H1 (cell line): ENCODE data around the gene MORC2. TPM values are rescaled to one million over a fixed set of nuclear protein-coding genes. Genes with fewer than 3 reads are reported as not detected.

Experiments used
- CTCF ChIA-PET: fragments of 300-600 bp; sonication (Branson Sonifier 250); formaldehyde crosslinking; loops from one replicate; lab custom pipeline; 2021; ENCODE audit not compliant: partially characterized antibody; lab: Charles Lee
- POLR2A ChIA-PET: fragments of 300-600 bp; sonication (Branson Sonifier 250); formaldehyde crosslinking; loops from one replicate; lab custom pipeline; 2021; ENCODE audit warnings: inconsistent platforms; ENCODE audit not compliant: partially characterized antibody; lab: Charles Lee
- DNase-seq, 2 experiments: peaks; one replicate each; pipeline versions ENCODE4 v3.0.0 to v3.0.0-alpha.2; 2010 to 2022; ENCODE audit warnings: low spot score in 2 of 2, low read depth in 1 of 2, mixed read lengths in 1 of 2
- FAIRE-seq: peaks from 2 replicates; lab custom pipeline; 2011; peaks lifted over from hg19 to GRCh38; lab: Jason Lieb, UNC
- H2AFZ ChIP-seq: 2 replicates; pipeline ENCODE4 v1.8.1; 2012; ENCODE audit warnings: low read length, inconsistent platforms
- H2AK5ac ChIP-seq: 2 replicates; pipeline ENCODE4 v1.6.1; 2013; ENCODE audit warnings: low read depth, low read length
- H2BK120ac ChIP-seq: replicated peaks from 2 replicates; pipeline ENCODE3; 2013; ENCODE audit warnings: low read depth, low read length, inconsistent platforms
- H2BK12ac ChIP-seq: 2 replicates; pipeline ENCODE4 v1.6.1; 2013; ENCODE audit warnings: low read depth, low read length
- H2BK15ac ChIP-seq: 2 replicates; pipeline ENCODE4 v1.6.1; 2013; ENCODE audit warnings: low read length
- H2BK20ac ChIP-seq: 2 replicates; pipeline ENCODE4 v1.6.1; 2013; ENCODE audit warnings: low read length
- H2BK5ac ChIP-seq: 2 replicates; pipeline ENCODE4 v1.6.1; 2013; ENCODE audit warnings: low read depth, low read length
- H3K14ac ChIP-seq: 2 replicates; pipeline ENCODE4 v1.6.1; 2013; ENCODE audit warnings: inconsistent platforms; ENCODE audit not compliant: insufficient read length
- H3K18ac ChIP-seq: 2 replicates; pipeline ENCODE4 v1.6.1; 2013; ENCODE audit warnings: low read length; ENCODE audit errors: extremely low read depth
- H3K23ac ChIP-seq: 2 replicates; pipeline ENCODE4 v1.6.1; 2013; ENCODE audit warnings: inconsistent platforms; ENCODE audit not compliant: insufficient read length
- H3K23me2 ChIP-seq: 2 replicates; pipeline ENCODE4 v1.6.1; 2013; ENCODE audit warnings: low read depth, low read length
- H3K27ac ChIP-seq: 2 replicates; pipeline ENCODE4 v1.6.1; 2011; ENCODE audit warnings: low read depth, low read length, inconsistent platforms
- H3K27me3 ChIP-seq, 4 experiments: replicated peaks in 1 of 4; 1 replicate in 1 of 4; 2 replicates in 3 of 4; pipeline versions ENCODE4 v1.6.1 to v1.8.1; 2011 to 2013; ENCODE audit warnings: low read length in 3 of 4, mild to moderate bottlenecking in 3 of 4, inconsistent platforms in 2 of 4, mixed read lengths in 2 of 4, moderate library complexity in 1 of 4; ENCODE audit not compliant: control insufficient read depth in 3 of 4, insufficient read depth in 3 of 4; ENCODE audit errors: extremely low read depth in 1 of 4
- H3K36me3 ChIP-seq, 4 experiments: 2 replicates each; pipeline versions ENCODE4 v1.6.1 to v1.8.1; 2011 to 2013; ENCODE audit warnings: mild to moderate bottlenecking in 4 of 4, low read length in 3 of 4, moderate library complexity in 2 of 4, control low read depth in 1 of 4, inconsistent platforms in 1 of 4; ENCODE audit not compliant: insufficient read depth in 4 of 4, control insufficient read depth in 2 of 4
- H3K4ac ChIP-seq: replicated peaks from 2 replicates; pipeline ENCODE3; 2013; ENCODE audit warnings: low read length, low read depth, mixed read lengths, inconsistent platforms; ENCODE audit not compliant: insufficient read length
- H3K4me1 ChIP-seq, 4 experiments: replicated peaks in 1 of 4; 1 replicate in 1 of 4; 2 replicates in 3 of 4; pipeline versions ENCODE4 v1.6.1 to v1.8.1; 2011 to 2013; ENCODE audit warnings: low read length in 3 of 4, inconsistent platforms in 2 of 4, mixed read lengths in 1 of 4; ENCODE audit not compliant: insufficient read depth in 4 of 4, control insufficient read depth in 3 of 4
- H3K4me2 ChIP-seq, 2 experiments: 2 replicates each; pipeline versions ENCODE4 v1.6.1 to v1.8.1; 2011 to 2013; ENCODE audit warnings: low read depth in 2 of 2, low read length in 2 of 2, control low read depth in 1 of 2, inconsistent platforms in 1 of 2, mild to moderate bottlenecking in 1 of 2; ENCODE audit not compliant: insufficient read depth in 1 of 2
- H3K4me3 ChIP-seq, 4 experiments: fragments of 200-600, 300-600 bp in 1 of 4; sonication (generic), shearing (Covaris generic), sonication (Bioruptor Twin) in 1 of 4; 2 replicates each; pipeline versions ENCODE4 v1.5.1 to v1.8.1; 2011 to 2016; ENCODE audit warnings: low read length in 4 of 4, low read depth in 3 of 4, control low read depth in 2 of 4, inconsistent platforms in 2 of 4, mild to moderate bottlenecking in 2 of 4, mixed read lengths in 1 of 4, moderate library complexity in 1 of 4; ENCODE audit not compliant: insufficient read depth in 2 of 4; ENCODE audit errors: extremely low read depth in 1 of 4
- H3K56ac ChIP-seq: replicated peaks from 2 replicates; pipeline ENCODE3; 2013; ENCODE audit warnings: low read depth, mild to moderate bottlenecking, mixed read lengths, low read length, inconsistent platforms; ENCODE audit not compliant: insufficient read length
- H3K79me1 ChIP-seq: 2 replicates; pipeline ENCODE4 v1.6.1; 2013; ENCODE audit warnings: low read depth, low read length, control low read depth
- H3K79me2 ChIP-seq, 2 experiments: 2 replicates each; pipeline versions ENCODE4 v1.6.1 to v1.8.1; 2012 to 2013; ENCODE audit warnings: low read length in 2 of 2, mild to moderate bottlenecking in 2 of 2, inconsistent platforms in 1 of 2; ENCODE audit not compliant: insufficient read depth in 2 of 2, control insufficient read depth in 1 of 2
- H3K9ac ChIP-seq, 4 experiments: replicated peaks in 1 of 4; 1 replicate in 1 of 4; 2 replicates in 3 of 4; pipeline versions ENCODE4 v1.6.1 to v1.8.1; 2011 to 2013; ENCODE audit warnings: low read depth in 3 of 4, low read length in 3 of 4, control low read depth in 2 of 4, mild to moderate bottlenecking in 2 of 4, moderate library complexity in 2 of 4, inconsistent platforms in 1 of 4; ENCODE audit errors: extremely low read depth in 1 of 4
- H3K9me3 ChIP-seq, 2 experiments: 2 replicates each; pipeline versions ENCODE4 v1.6.1 to v1.8.1; 2012 to 2013; ENCODE audit warnings: mild to moderate bottlenecking in 2 of 2, moderate library complexity in 2 of 2, control low read depth in 1 of 2, inconsistent platforms in 1 of 2, low read depth in 1 of 2, low read length in 1 of 2, mixed read lengths in 1 of 2; ENCODE audit not compliant: insufficient read depth in 2 of 2
- H4K20me1 ChIP-seq, 2 experiments: replicated peaks in 1 of 2; 2 replicates each; pipeline versions ENCODE3 to v1.8.1; 2011 to 2013; ENCODE audit warnings: inconsistent platforms in 2 of 2, low read length in 2 of 2, mild to moderate bottlenecking in 1 of 2; ENCODE audit not compliant: insufficient read depth in 2 of 2, control insufficient read depth in 1 of 2
- H4K5ac ChIP-seq: 2 replicates; pipeline ENCODE4 v1.6.1; 2013; ENCODE audit warnings: low read length, low read depth, mixed read lengths, inconsistent platforms; ENCODE audit not compliant: insufficient read length
- H4K8ac ChIP-seq: 2 replicates; pipeline ENCODE4 v1.8.0; 2013; ENCODE audit warnings: mild to moderate bottlenecking, moderate library complexity, low read length, inconsistent platforms; ENCODE audit not compliant: insufficient read depth; ENCODE audit errors: extremely low read depth
- H4K91ac ChIP-seq: replicated peaks from 2 replicates; pipeline ENCODE3; 2013; ENCODE audit warnings: low read length, mixed read lengths, inconsistent platforms; ENCODE audit not compliant: insufficient read length
- ASH2L ChIP-seq: fragments of 200-600, 300-600 bp; sonication (generic); IDR thresholded peaks from one replicate; pipeline ENCODE4 v1.7.1; 2017; ENCODE audit warnings: low read length
- EP300 ChIP-seq, 2 experiments: IDR thresholded peaks; 1 replicate in 1 of 2; 2 replicates in 1 of 2; pipeline ENCODE4 v1.6.1; 2011 to 2012; ENCODE audit warnings: low read depth in 2 of 2, low read length in 2 of 2, mild to moderate bottlenecking in 2 of 2, borderline replicate concordance in 1 of 2, inconsistent platforms in 1 of 2, moderate library complexity in 1 of 2
- GTF2F1 ChIP-seq: IDR thresholded peaks from 2 replicates; pipeline ENCODE4 v1.6.1; 2012; ENCODE audit warnings: low read depth, low read length, improper control_type of control experiment, borderline replicate concordance
- HDAC6 ChIP-seq: IDR thresholded peaks from one replicate; pipeline ENCODE4 v1.7.1; 2012; ENCODE audit warnings: low read depth, mild to moderate bottlenecking, inconsistent platforms, low read length, moderate library complexity
- PHF8 ChIP-seq: fragments of 200-600 bp; sonication (generic); conservative IDR thresholded peaks from 2 replicates; pipeline ENCODE4 v1.7.1; 2012; ENCODE audit warnings: low read depth, mild to moderate bottlenecking, inconsistent platforms, low read length, moderate library complexity
- RFX5 ChIP-seq: IDR thresholded peaks from 2 replicates; pipeline ENCODE4 v1.6.1; 2011; ENCODE audit warnings: low read depth, low read length, improper control_type of control experiment, borderline replicate concordance
- RXRA ChIP-seq: IDR thresholded peaks from 2 replicates; pipeline ENCODE4 v1.6.1; 2011; ENCODE audit warnings: low read depth, mild to moderate bottlenecking, low read length, moderate library complexity; ENCODE audit not compliant: insufficient read depth
- WGBS, 2 experiments: shearing (Covaris generic) in 1 of 2; methylation state at CpG; one replicate each; pipeline versions ENCODE4 v1.1.6 to v1.1.7; 2013 to 2015; ENCODE audit warnings: low lambda C conversion rate in 2 of 2, mixed read lengths in 2 of 2, inconsistent platforms in 1 of 2, low coverage in 1 of 2, missing lambda C conversion rate in 1 of 2; ENCODE audit not compliant: insufficient replicate concordance in 2 of 2, insufficient coverage in 1 of 2, insufficient read length in 1 of 2; ENCODE audit errors: extremely low coverage in 1 of 2, missing lambda C conversion rate in 1 of 2; 5-methylcytosine and 5-hydroxymethylcytosine counted together
- polyA plus RNA-seq, 7 experiments: library from polyadenylated mRNA; depleted of rRNA in 3 of 7; stranded (reverse) in 5 of 7; unstranded in 2 of 7; fragments of >200 nt in 5 of 7; fragments of 200-250 nt in 2 of 7; gene quantifications; 1 replicate in 5 of 7; 2 replicates in 1 of 7; 4 replicates in 1 of 7; pipeline versions ENCODE4 v1.2.1 to v1.2.3, GENCODE V29; 2011 to 2013; ENCODE audit warnings: missing spikeins in 2 of 7, mixed read lengths in 2 of 7
- total RNA-seq: library from RNA; stranded (reverse); fragmentation: NEBNext Ultra II Directional; extraction: Animal tissue kit (Norgen Biotek cat#: 25700); gene quantifications from 2 replicates; pipeline ENCODE4 v1.2.1, GENCODE V29; 2021

Gene MORC2
- total and polyA plus RNA-seq, 2 of the 8 experiments (the other 6 are each of a cell fraction or from before 2014, with no cell fraction given) = 15.4 to 68.0 TPM

- ChIA-PET CTCF (interaction anchor here (0.7 to 0.9 kb wide), 2 partner anchors 9 to 219 kb away, joined by 3 read pairs; no protein-coding TSS in a partner anchor), POLR2A (interaction anchor here (1.0 kb wide), 1 partner anchor 10 kb away, joined by 3 read pairs; no protein-coding TSS in a partner anchor)
- H3K79me2 ChIP-seq = no peaks in the 10 kb centered on the region
- no peak overlapping the region for H2BK120ac ChIP-seq
- 93% methylated on average over 3 of the region's 3 CpGs; no CpG with 5 or more reads in 1 of the 2 experiments for whole genome bisulfite sequencing, 2 experiments
- H2BK12ac ChIP-seq = no peak overlapping the region
- H3K4me3 ChIP-seq = no peak overlapping the region
- H2BK20ac ChIP-seq = no peak overlapping the region
- no peak overlapping the region for H3K23ac ChIP-seq
- H4K5ac ChIP-seq = no peak overlapping the region
- H3K9ac ChIP-seq = no peak overlapping the region
- H2BK5ac ChIP-seq = no peak overlapping the region
- FAIRE-seq (no peak), DNase-seq (no peak)
- no peaks in the 10 kb centered on the region for H3K9me3 ChIP-seq
- H3K18ac ChIP-seq = no peak overlapping the region
- peaks cover 62 to 93% (median 87%) of the 10 kb centered on the region in 4 experiments for H3K36me3 ChIP-seq
- H2AK5ac ChIP-seq = no peak overlapping the region
- no peak overlapping the region for H3K4me2 ChIP-seq
- peaks cover 4% of the 10 kb centered on the region for H3K79me1 ChIP-seq
- no peak overlapping the region for H4K8ac ChIP-seq
- H3K27me3 ChIP-seq = no peaks in the 10 kb centered on the region
- no peak overlapping the region for H3K14ac ChIP-seq
- no peak overlapping the region for H2AFZ ChIP-seq
- H4K20me1 ChIP-seq = peaks cover 8 to 16% of the 10 kb centered on the region in 2 experiments
- no peak overlapping the region for H4K91ac ChIP-seq
- no peak overlapping the region for H3K27ac ChIP-seq
- no peaks in the 10 kb centered on the region for H3K4me1 ChIP-seq
- no peak overlapping the region for H2BK15ac ChIP-seq
- H3K4ac ChIP-seq = no peak overlapping the region
- H3K23me2 ChIP-seq = no peaks in the 10 kb centered on the region
- no peak for TF ChIP-seq PHF8
- no peak for TF ChIP-seq RFX5
- no peak for TF ChIP-seq ASH2L
- TF ChIP-seq RXRA = no peak
- no peak for TF ChIP-seq HDAC6
- TF ChIP-seq GTF2F1 = no peak
- TF ChIP-seq EP300 (IDR thresholded peaks at IDR 0.05; ENCODE audit: borderline replicate concordance in 1 of 2, low read depth in 2 of 2, low read length in 2 of 2) = no peak
- TF ChIP-seq, all 59 proteins: peak for 0
- H3K56ac ChIP-seq = no peak overlapping the region
These were observed 25.2 kb downstream of the MORC2 start for GRCh38 chr22:30943368-30943767.
